Kidney epithelial cell (primary cell): ENCODE results near the gene AGXT. TPM values are rescaled to one million over a fixed set of nuclear protein-coding genes. Genes with fewer than 3 reads are reported as not detected.

Source experiments
- DNase-seq: peaks from one replicate; pipeline ENCODE4 v3.0.0-alpha.2; 2010; ENCODE audit warnings: low read depth
- H3K27me3 ChIP-seq: 2 replicates; pipeline ENCODE4 v1.6.0; 2011; ENCODE audit warnings: low read length; ENCODE audit not compliant: control insufficient read depth, insufficient read depth
- H3K36me3 ChIP-seq: 2 replicates; pipeline ENCODE4 v1.5.1; 2011; ENCODE audit warnings: low read length; ENCODE audit not compliant: control insufficient read depth, insufficient read depth
- H3K4me3 ChIP-seq: 2 replicates; pipeline ENCODE4 v1.5.1; 2011; ENCODE audit warnings: low read depth, mild to moderate bottlenecking, control low read depth, low read length
- total RNA-seq: library from RNA; depleted of rRNA; stranded (reverse); fragments of >200 nt; gene quantifications from 2 replicates; pipeline ENCODE4 v1.2.3, GENCODE V29; 2015
- TF ChIP-seq, protein P1 (sequence below): IDR thresholded peaks from 2 replicates; pipeline ENCODE4 v1.5.1; 2011; ENCODE audit warnings: mild to moderate bottlenecking, moderate library complexity, low read length, control low read depth, inconsistent platforms; ENCODE audit not compliant: insufficient read depth, poor library complexity, severe bottlenecking

AGXT gene
- total RNA-seq, 1 donor from 2014 or later: 0.25 TPM

GRCh38 chr2:240875228-240876034 lies 6.8 kb downstream of the AGXT start:
- Histone ChIP-seq H3K27me3 (peaks cover 13% of the 10 kb centered on the region), H3K36me3 (no peaks in the 10 kb centered on the region), H3K4me3 (no peak overlapping the region)
- DNase-seq: no peak
- TF ChIP-seq, protein P1, sequence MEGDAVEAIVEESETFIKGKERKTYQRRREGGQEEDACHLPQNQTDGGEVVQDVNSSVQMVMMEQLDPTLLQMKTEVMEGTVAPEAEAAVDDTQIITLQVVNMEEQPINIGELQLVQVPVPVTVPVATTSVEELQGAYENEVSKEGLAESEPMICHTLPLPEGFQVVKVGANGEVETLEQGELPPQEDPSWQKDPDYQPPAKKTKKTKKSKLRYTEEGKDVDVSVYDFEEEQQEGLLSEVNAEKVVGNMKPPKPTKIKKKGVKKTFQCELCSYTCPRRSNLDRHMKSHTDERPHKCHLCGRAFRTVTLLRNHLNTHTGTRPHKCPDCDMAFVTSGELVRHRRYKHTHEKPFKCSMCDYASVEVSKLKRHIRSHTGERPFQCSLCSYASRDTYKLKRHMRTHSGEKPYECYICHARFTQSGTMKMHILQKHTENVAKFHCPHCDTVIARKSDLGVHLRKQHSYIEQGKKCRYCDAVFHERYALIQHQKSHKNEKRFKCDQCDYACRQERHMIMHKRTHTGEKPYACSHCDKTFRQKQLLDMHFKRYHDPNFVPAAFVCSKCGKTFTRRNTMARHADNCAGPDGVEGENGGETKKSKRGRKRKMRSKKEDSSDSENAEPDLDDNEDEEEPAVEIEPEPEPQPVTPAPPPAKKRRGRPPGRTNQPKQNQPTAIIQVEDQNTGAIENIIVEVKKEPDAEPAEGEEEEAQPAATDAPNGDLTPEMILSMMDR: no peak

- TF ChIP-seq, protein P1: no peak
- H3K27me3 ChIP-seq: peaks cover 9% of the 10 kb centered on the region
- H3K4me3 ChIP-seq: no peak overlapping the region
- H3K36me3 ChIP-seq: no peaks in the 10 kb centered on the region
- DNase-seq: no peak
Measured at GRCh38 chr2:240876035-240876474, 7.4 kb downstream of the AGXT start.

DNA sequence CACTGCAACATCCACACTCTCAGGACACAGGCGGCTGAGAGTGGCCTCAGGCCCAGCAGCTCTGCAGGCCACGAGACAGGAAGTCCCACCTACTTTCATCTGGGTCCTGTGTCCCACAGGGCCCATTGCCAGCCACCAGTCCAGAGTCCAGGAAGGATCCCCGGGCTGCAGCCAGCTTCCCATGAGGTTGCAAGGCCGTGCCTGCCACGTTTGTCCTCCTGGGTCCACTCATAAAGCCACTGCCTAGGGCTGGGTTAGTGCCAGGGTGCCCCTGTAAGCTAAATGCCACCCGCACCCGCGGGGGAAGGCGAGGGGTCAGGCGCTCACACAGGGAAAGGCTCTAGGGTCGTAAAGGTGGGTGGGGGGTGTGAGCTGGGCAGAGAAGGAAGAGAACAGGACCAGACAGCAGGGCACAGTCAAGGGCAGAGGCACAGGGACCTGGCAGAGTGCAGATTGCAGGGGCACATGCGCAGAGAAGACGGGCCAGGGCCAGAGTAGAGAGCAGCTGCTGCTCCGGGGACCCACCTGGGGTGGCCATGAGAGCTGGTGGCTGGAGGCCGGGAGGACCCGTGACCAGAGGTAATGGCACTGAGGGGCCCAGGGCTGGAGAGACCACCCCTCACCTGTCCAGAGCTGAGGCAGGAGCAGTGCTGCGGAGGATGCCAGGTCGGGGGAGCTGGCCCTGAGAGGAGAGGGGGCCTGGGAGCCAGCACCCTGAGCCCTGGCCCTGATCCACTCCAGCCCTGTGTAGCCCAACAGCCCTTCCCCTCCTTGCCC lies 8.0 kb downstream of the AGXT start:
- peaks cover 3% of the 10 kb centered on the region for H3K27me3 ChIP-seq
- H3K36me3 ChIP-seq: no peaks in the 10 kb centered on the region

DNA sequence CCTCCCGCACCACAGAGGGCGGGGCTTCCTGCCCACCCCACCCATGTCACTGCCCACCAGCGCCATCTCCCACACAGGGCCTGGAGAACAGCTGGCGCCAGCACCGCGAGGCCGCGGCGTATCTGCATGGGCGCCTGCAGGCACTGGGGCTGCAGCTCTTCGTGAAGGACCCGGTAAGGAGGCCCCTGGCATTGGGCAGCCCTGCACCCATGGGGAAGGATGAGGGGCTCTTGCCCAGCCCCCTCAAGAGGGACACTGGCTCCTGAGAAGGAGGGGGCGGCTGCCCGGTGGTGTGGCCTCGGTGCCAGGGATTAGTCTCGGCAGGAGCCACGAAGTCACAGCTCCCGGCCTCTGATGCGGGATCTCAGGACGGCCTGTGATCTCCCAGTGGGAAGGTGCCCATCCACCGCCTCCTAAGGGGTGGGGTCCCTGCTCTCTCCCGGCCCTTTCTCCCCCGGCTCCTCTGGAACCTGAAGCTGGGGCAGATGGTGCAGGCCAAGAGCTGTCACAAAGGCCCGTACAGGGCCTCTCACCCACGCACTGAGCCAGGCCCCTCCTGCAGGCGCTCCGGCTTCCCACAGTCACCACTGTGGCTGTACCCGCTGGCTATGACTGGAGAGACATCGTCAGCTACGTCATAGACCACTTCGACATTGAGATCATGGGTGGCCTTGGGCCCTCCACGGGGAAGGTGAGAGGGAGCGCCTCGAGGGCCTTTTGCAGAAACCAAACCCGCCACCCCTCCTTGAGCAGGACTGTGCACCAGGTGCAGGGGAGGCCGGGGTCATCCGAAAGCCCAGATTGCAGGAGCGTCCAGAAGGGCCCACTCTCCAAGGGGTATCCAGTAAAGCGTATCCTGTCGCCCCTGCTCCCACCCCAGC lies 9.1 kb downstream of the AGXT start:
- H3K36me3 ChIP-seq: no peaks in the 10 kb centered on the region
- no peak overlapping the region for H3K4me3 ChIP-seq
- H3K27me3 ChIP-seq: peaks cover 3% of the 10 kb centered on the region
- no peak for DNase-seq
- TF ChIP-seq, protein P1: no peak

More for the DNA sequence above, 8.0 kb downstream of the AGXT start:
- TF ChIP-seq, protein P1: no peak
- H3K4me3 ChIP-seq: no peak overlapping the region
- DNase-seq: no peak

GRCh38 chr2:240878341-240878936 lies 9.8 kb downstream of the AGXT start:
- DNase-seq: no peak
- no peak overlapping the region for H3K4me3 ChIP-seq
- TF ChIP-seq, protein P1: no peak
- H3K27me3 ChIP-seq: peaks cover 3% of the 10 kb centered on the region
- no peaks in the 10 kb centered on the region for H3K36me3 ChIP-seq
